GM18526 (cell line): Measurements from ENCODE around the gene POU6F2.

Experiments
- POLR2A ChIP-seq: IDR thresholded peaks from 3 replicates; pipeline ENCODE4 v1.6.1; 2011; ENCODE audit not compliant: insufficient read length; ENCODE audit errors: extremely low read depth

POU6F2 gene

GRCh38 chr7:39301543-39301942 is 323.8 kb downstream of the POU6F2 start:
- TF ChIP-seq POLR2A, result no peak

- TF ChIP-seq POLR2A, result no peak
Observed at GRCh38 chr7:39304178-39304577, 326.5 kb downstream of the POU6F2 start.

- no peak for TF ChIP-seq POLR2A
Observed at GRCh38 chr7:39304668-39305405, 327.1 kb downstream of the POU6F2 start.

- TF ChIP-seq POLR2A, result no peak
Observed at GRCh38 chr7:39306016-39306570, 328.4 kb downstream of the POU6F2 start.

- no peak for TF ChIP-seq POLR2A
Observed at GRCh38 chr7:39310699-39311098, 333.0 kb downstream of the POU6F2 start.

GRCh38 chr7:39312254-39312989 is 334.7 kb downstream of the POU6F2 start:
- no peak for TF ChIP-seq POLR2A

- TF ChIP-seq POLR2A, result no peak
Observed at GRCh38 chr7:39313376-39313775, 335.7 kb downstream of the POU6F2 start.

- TF ChIP-seq POLR2A, result no peak
Observed at GRCh38 chr7:39313974-39314373, 336.3 kb downstream of the POU6F2 start.

- no peak for TF ChIP-seq POLR2A
Observed at GRCh38 chr7:39317107-39317506, 339.4 kb downstream of the POU6F2 start.

- TF ChIP-seq POLR2A, result no peak
Observed at GRCh38 chr7:39317896-39318295, 340.2 kb downstream of the POU6F2 start.

- TF ChIP-seq POLR2A, result no peak
Observed at GRCh38 chr7:39321245-39321644, 343.5 kb downstream of the POU6F2 start.

GRCh38 chr7:39321909-39322498 is 344.3 kb downstream of the POU6F2 start:
- no peak for TF ChIP-seq POLR2A

- TF ChIP-seq POLR2A, result no peak
Observed at GRCh38 chr7:39324139-39324760, 346.5 kb downstream of the POU6F2 start.

GRCh38 chr7:39332142-39332541 is 354.4 kb downstream of the POU6F2 start:
- TF ChIP-seq POLR2A, result no peak

- no peak for TF ChIP-seq POLR2A
Observed at GRCh38 chr7:39333701-39334100, 356.0 kb downstream of the POU6F2 start.
